ENCODE data around the gene PBX4.

PBX4 gene

GRCh38 chr19:19523177-19523576 is 95.3 kb downstream of the PBX4 start:
- DNase-seq (ENCODE audit: low read depth), result no peak

GRCh38 chr19:19520989-19521388 is 97.5 kb downstream of the PBX4 start:
- no peak for DNase-seq (ENCODE audit: low read depth)

- DNase-seq (ENCODE audit: low read depth), result no peak
Measured at GRCh38 chr19:19517235-19517619, 101.3 kb downstream of the PBX4 start.

DNA sequence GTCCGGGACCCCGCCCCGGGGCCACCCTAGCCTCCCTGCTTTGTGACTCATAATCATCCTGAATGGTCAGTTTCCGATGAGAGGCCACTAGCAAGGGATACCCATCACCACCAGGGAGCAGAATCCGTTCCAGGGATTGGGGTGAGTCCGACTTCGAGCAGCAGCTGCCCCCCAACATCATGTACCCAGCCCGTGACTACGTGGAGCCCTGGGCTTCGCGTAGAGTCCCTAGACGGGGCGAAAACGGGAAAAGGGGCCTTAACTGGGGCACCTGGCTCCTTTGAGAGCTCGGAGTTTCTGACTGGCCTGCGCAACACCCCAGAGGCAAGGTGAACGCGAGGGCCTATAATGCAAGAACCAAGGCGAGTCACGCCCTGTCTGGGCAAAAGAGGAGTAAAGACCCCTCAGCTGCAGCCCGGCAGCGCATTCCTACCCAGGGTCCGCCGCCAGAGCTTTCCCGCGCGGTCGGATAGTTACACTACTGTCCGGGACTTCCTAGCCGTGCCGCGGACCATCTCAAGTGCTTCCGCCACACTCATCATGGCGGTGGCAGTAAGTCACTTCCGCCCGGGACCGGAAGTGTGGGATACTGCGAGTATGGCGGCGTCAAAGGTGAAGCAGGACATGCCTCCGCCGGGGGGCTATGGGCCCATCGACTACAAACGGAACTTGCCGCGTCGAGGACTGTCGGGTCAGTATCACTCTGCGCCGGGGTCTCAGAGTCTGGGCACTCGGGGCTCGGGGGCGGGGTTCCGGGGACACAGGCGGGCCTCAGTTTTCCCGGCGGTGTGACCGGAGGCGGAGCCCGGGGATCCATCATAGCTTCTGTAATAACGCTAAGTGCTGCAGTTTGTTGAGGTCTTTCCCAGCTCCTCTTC is 102.6 kb downstream of the PBX4 start, which contains the start of gene NDUFA13:
Gene NDUFA13 (plus strand): TSS at position 584 of the 878 bp plus-strand sequence. CDS start 14 bp downstream, at position 598.
- DNase-seq (ENCODE audit: low read depth), result peak; percentile 48

GRCh38 chr19:19514881-19515641 is 103.4 kb downstream of the PBX4 start, which contains the start of gene TSSK6:
Gene TSSK6 (minus strand): TSS chr19:19515548. CDS start chr19:19515427, 121 bp downstream.
- DNase-seq (ENCODE audit: low read depth), result no peak

- peak; percentile 11 for DNase-seq (ENCODE audit: low read depth)
Measured at GRCh38 chr19:19514215-19514657, 104.3 kb downstream of the PBX4 start.

DNA sequence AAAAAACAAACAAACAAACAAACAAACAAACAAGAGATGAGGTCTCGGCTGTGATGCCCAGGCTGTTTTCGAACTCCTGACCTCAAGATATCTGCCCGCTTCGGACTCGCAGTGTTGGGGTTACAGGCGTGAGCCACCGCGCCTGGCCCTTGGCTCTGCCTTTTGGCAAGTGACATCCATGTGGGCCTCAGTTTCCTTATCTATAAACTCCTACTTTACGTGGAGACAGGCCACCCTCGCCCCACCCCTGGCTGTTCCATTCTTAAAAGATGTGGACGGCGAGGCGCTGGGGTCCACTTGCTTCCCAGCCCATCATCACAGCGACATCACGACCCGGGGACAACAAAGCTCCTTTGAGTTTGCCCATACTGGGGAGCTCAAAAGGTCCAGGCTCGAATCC is 104.8 kb downstream of the PBX4 start:
- no peak for DNase-seq (ENCODE audit: low read depth)
